Measurements from ENCODE around the gene TEX22. TPM values are rescaled to one million over a fixed set of nuclear protein-coding genes. Genes with fewer than 3 reads are reported as not detected.

Gene TEX22
- polyA plus RNA-seq, 1 experiment = 0.05 TPM

DNA sequence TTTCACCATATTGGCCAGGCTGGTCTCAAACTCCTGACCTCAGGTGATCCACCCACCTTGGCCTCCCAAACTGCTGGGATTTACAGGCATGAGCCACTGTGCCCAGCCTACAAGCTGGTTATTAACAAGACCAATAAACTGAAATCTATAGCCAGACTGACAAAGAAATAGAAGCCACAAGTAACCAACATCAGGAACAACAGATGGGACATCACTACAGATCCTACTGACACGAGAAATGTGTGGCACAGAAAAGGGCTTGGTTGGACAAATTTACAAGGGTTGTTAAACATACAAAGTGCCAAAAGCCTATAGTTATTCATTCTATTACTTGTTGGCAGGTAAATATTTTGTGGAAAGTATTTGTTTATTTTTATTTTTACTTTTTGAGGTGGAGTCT, 32.9 kb downstream of the TEX22 start:
- H3K9me3 ChIP-seq (ENCODE audit: control insufficient read depth, insufficient read depth, low read length) = peaks cover 11% of the 10 kb centered on the region
- no peak for TF ChIP-seq CTCF (IDR thresholded peaks at IDR 0.05; ENCODE audit: low read depth, low read length)
- H3K27me3 ChIP-seq (ENCODE audit: control insufficient read depth, insufficient read depth, low read length) = no peaks in the 10 kb centered on the region
- H3K27ac ChIP-seq (ENCODE audit: low read depth, low read length) = no peak overlapping the region
- DNase-seq (ENCODE audit: low read depth, low spot score) = no peak
- ChIA-PET CTCF (interaction anchor here (1.3 kb wide), 1 partner anchor 49 kb away, joined by 3 read pairs; no protein-coding TSS in a partner anchor), POLR2A (no interaction called here)
- no peak overlapping the region for H3K4me3 ChIP-seq (ENCODE audit: low read depth, low read length)

DNA sequence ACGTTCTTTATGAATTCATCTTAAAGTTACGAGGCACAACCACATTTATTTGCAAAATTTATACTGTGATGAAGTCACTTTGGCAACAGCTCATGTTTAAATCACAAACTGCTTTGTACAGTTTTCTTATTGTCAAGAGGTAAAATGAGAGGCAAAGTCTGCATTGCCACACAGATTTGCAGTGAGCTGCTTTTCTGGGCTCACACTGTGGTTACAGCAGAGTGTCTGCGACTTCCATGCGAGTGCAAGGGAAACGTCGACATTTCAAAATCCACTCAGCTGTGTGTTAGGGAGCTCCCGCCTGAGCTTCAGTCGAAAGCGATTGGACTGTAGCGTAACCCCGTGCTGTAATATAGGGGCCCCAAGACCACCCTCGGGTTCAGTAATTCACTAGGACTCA, 34.3 kb downstream of the TEX22 start:
- no peak for TF ChIP-seq CTCF (IDR thresholded peaks at IDR 0.05; ENCODE audit: low read depth, low read length)
- ChIA-PET CTCF (no interaction called here), POLR2A (no interaction called here)
- Histone ChIP-seq H3K9me3 (ENCODE audit: control insufficient read depth, insufficient read depth, low read length) (no peaks in the 10 kb centered on the region), H3K27me3 (ENCODE audit: control insufficient read depth, insufficient read depth, low read length) (no peaks in the 10 kb centered on the region), H3K27ac (ENCODE audit: low read depth, low read length) (no peak overlapping the region), H3K4me3 (ENCODE audit: low read depth, low read length) (no peak overlapping the region)
- no peak for DNase-seq (ENCODE audit: low read depth, low spot score)

DNA sequence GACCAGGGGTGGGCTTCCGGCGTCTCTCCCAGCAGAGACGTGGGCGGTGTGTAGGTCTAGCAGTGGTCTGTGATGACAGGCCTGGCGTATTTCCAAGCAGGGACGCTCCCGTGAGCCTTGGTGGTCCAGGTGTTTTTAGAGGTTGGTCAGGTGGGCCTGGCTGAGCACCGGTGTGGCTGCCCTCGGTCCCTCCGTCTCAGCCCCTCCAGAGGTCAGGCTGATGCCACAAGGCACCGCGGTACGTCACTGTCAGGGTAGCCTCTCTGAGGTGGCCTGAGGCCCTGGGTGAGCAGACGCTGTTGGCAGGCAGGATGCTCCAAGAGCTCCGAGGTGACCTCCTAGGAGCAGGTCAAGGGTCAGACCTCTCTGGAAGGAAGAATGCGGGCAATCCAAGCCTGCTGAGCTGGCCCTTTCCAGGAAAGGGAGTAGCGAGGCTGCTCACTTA, 34.8 kb downstream of the TEX22 start:
- DNase-seq (ENCODE audit: low read depth, low spot score) = no peak
- TF ChIP-seq CTCF (IDR thresholded peaks at IDR 0.05; ENCODE audit: low read depth, low read length) = no peak
- Histone ChIP-seq H3K27me3 (ENCODE audit: control insufficient read depth, insufficient read depth, low read length) (no peaks in the 10 kb centered on the region), H3K27ac (ENCODE audit: low read depth, low read length) (no peak overlapping the region), H3K4me3 (ENCODE audit: low read depth, low read length) (no peak overlapping the region), H3K9me3 (ENCODE audit: control insufficient read depth, insufficient read depth, low read length) (no peaks in the 10 kb centered on the region)
- ChIA-PET POLR2A (no interaction called here), CTCF (interaction anchor here (1.0 to 1.3 kb wide), 2 partner anchors 18 to 48 kb away, joined by 3 read pairs; no protein-coding TSS in a partner anchor)

GRCh38 chr14:105436402-105436801, 38.1 kb downstream of the TEX22 start:
- Histone ChIP-seq H3K27me3 (ENCODE audit: control insufficient read depth, insufficient read depth, low read length) (no peaks in the 10 kb centered on the region), H3K27ac (ENCODE audit: low read depth, low read length) (no peak overlapping the region), H3K4me3 (ENCODE audit: low read depth, low read length) (no peak overlapping the region), H3K9me3 (ENCODE audit: control insufficient read depth, insufficient read depth, low read length) (peaks cover 3% of the 10 kb centered on the region; the same call in 1 of the 2 replicates)
- CTCF ChIA-PET = no interaction called here
- TF ChIP-seq CTCF (IDR thresholded peaks at IDR 0.05; ENCODE audit: low read depth, low read length) = no peak
- no peak for DNase-seq (ENCODE audit: low read depth, low spot score)
- POLR2A ChIA-PET = no interaction called here

DNA sequence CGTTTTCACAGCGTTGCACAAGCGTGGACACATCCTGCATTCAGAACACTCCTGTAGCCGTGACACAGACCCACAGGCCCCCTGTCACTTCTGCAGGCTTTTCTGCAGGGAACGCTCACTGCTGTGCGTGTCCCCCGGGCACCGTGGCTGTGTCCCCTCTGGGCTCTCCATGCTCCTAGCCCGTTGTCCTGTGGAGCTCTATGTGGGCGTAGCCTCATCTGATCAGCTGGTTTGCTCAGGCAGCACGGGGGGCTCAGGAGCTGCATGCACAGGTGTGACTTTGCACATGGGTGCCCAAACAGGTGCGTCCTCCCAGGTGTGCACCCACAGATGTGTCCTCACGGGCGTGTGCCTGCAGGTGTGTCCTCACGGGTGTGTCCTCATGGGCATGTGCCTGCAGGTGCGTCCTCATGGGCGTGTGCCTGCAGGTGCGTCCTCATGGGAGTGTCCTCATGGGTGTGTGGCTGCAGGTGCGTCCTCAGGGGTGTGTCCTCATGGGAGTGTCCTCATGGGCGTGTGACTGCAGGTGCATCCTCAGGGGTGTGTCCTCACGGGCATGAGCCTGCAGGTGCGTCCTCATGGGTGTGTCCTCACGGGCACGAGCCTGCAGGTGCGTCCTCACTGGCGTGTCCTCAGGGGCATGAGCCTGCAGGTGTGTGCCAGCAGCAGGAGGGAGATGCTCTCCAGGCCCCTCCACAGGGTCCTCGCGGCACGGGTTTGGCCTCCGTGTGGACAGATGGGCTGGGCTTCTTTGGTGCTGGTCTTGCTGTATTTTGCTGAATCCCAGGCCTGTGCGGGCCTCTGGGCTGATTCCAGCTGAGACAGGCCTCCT, 38.8 kb downstream of the TEX22 start:
- DNase-seq (ENCODE audit: low read depth, low spot score) = no peak
- ChIA-PET CTCF (interaction anchor here (1.2 kb wide), 1 partner anchor 43 kb away, joined by 5 read pairs; no protein-coding TSS in a partner anchor), POLR2A (no interaction called here)
- no peak overlapping the region for H3K27ac ChIP-seq (ENCODE audit: low read depth, low read length)
- H3K9me3 ChIP-seq (ENCODE audit: control insufficient read depth, insufficient read depth, low read length) = peaks cover 3% of the 10 kb centered on the region; the same call in 1 of the 2 replicates
- no peak for TF ChIP-seq CTCF (IDR thresholded peaks at IDR 0.05; ENCODE audit: low read depth, low read length)
- H3K4me3 ChIP-seq (ENCODE audit: low read depth, low read length) = no peak overlapping the region
- no peaks in the 10 kb centered on the region for H3K27me3 ChIP-seq (ENCODE audit: control insufficient read depth, insufficient read depth, low read length)
